GM12864 (cell line): Measurements from ENCODE around the gene CACNB2.

ENCODE experiments used
- DNase-seq: peaks from one replicate; pipeline ENCODE4 v3.0.0-alpha.2; 2011; ENCODE audit warnings: low read depth
- H3K4me3 ChIP-seq: 2 replicates; pipeline ENCODE4 v1.5.1; 2011; ENCODE audit warnings: mild to moderate bottlenecking, low read depth, low read length, control low read depth
- TF ChIP-seq, protein P1 (sequence below): IDR thresholded peaks from 2 replicates; pipeline ENCODE4 v1.5.1; 2011; ENCODE audit warnings: low read depth, mild to moderate bottlenecking, moderate library complexity, low read length, control low read depth, inconsistent platforms; ENCODE audit errors: missing control alignments

The CACNB2 gene

DNA sequence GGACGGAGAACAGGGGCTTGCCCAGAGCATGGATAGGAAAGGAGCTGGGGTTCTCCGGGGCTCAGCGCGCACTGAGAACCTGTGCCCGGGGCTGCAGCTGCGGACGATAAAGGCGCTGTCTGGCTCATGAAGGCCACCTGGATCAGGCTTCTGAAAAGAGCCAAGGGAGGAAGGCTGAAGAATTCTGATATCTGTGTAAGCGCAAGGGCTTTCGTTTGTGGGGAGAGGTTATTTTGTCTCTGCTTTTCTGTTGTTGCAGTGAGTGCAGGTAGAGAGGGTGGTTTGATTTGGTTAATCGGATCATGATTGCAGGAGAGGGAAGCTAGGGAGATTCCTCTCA, 260.7 kb downstream of the CACNB2 start:
- no peak for DNase-seq
- no peak overlapping the region for H3K4me3 ChIP-seq
- TF ChIP-seq, protein P1, sequence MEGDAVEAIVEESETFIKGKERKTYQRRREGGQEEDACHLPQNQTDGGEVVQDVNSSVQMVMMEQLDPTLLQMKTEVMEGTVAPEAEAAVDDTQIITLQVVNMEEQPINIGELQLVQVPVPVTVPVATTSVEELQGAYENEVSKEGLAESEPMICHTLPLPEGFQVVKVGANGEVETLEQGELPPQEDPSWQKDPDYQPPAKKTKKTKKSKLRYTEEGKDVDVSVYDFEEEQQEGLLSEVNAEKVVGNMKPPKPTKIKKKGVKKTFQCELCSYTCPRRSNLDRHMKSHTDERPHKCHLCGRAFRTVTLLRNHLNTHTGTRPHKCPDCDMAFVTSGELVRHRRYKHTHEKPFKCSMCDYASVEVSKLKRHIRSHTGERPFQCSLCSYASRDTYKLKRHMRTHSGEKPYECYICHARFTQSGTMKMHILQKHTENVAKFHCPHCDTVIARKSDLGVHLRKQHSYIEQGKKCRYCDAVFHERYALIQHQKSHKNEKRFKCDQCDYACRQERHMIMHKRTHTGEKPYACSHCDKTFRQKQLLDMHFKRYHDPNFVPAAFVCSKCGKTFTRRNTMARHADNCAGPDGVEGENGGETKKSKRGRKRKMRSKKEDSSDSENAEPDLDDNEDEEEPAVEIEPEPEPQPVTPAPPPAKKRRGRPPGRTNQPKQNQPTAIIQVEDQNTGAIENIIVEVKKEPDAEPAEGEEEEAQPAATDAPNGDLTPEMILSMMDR, result no peak

DNA sequence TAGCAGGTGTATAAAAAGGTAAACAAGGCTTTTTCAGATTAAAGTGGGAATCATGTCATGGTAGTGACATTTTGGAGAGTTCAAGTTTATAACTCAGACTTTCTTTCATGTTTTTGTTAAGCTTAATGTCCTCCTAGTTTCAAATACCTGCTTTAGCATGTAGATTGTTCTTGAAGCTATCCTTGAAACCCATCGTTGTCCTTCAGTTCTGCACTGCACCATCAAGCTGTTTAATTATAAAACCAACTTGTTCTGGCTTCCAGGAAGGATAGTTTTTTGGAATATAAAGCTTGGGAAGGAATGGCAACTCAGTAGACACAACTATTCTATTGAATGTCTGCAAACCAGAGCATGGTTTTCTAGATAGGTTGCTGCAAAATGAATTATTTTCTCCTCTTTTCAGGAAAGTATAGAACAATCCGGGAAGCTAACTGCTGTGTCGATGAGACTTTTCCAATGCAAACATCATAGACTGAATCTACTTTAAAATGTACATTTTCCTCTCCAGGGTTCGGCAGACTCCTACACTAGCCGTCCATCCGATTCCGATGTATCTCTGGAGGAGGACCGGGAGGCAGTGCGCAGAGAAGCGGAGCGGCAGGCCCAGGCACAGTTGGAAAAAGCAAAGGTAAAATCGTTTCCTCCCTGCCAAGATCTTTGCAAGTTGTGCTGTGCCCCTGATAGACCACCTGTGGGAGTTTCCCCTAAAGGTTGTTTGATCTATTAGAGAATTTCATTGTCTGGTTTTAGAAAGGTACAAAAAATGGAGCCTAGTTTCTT, 261.4 kb downstream of the CACNB2 start:
- DNase-seq, result no peak
- TF ChIP-seq, protein P1, result no peak
- H3K4me3 ChIP-seq, result no peak overlapping the region

DNA sequence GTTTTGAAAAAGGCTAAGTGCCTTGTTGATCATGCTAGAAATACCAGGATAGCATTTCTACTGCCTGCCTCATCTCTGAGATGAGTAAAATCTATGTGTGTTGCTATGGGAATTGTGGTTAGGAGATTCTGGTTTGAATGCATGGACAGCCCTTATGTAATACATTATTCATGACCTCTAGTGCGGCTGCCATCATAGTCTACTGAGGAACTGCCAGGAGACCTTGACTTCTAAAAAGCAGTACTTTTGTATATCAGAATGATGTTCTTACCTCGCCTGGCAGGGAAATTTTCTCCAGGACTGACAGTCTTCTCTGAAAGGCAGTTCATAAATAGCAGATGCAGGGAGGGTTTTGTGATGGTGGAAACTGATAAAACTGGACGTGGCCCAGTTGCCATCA, 262.6 kb downstream of the CACNB2 start:
- no peak overlapping the region for H3K4me3 ChIP-seq
- DNase-seq, result no peak
- TF ChIP-seq, protein P1, result no peak

DNA sequence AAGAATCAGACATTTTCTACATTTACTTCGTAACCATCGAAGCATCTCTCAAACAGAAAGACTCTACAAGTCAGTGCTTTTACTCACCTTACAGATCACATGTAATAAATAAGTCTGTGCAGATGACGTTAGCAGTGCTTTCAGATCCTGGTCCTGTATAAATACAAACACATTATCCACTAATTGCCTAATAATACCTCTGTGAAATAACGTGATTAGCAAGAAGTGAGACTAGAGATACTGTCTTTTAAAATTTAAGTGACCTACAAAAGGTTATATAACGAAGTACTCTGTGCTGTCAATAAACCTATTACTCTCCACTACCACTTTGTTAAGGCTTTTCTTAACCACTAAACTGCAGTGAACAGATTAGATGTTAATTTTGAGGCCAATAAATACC, 264.3 kb downstream of the CACNB2 start:
- TF ChIP-seq, protein P1, result no peak
- no peak overlapping the region for H3K4me3 ChIP-seq
- no peak for DNase-seq

DNA sequence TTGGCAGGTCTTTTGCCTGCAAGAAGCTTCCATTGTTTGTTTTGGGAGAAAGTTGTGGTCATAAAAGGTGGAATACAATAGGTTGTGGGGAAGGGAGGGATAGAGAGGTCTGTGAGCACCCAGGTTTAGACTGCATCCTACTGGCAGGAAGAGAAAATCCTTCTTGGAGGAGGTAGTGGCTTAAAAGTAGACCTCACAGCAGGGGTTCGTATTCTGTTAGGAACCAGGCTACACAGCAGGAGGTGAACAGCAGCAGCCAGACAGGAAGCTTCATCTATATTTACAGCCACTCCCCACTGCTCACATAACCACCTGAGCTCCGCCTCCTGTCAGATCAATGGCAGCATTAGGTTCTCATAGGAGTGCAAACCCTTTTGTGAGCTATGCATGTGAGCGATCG, 265.9 kb downstream of the CACNB2 start:
- DNase-seq, result no peak
- no peak overlapping the region for H3K4me3 ChIP-seq
- TF ChIP-seq, protein P1, result no peak

DNA sequence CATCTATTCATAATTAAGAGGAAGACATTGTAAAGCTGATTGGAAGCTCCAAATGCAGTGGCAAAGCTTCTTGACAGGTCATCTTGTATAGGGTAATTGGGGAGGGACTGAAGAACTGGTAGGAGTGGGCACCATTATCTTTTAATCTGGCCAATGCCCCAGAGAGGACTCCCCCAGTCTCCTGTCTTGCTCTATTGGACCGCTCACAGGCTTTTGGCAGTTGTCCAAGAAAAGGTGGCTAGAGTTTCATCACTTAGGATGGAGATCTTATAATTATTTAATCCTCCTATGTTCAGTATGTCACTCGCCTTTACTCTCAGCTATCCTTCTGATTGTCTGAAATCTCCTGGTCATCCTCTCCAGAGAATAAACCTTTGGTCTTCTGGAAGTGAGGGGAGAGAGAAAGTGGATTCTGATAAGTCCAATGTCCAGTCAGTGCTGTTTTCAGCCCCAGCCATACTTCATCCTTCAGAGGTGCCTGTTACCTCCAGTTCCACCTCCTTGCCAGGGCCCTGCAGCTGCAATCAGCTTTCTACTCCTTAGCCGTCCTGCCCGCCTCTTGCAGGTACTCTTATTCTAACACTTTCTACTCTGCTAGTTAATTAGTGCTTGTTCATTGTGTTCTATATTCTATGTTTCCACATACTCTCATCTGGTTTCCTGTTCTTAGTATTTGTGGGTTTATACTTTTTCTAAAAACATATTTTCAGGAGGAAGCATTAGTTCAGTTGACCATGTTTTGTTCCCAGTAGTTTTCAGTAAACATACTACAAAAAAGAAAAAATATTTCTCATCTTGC, 269.6 kb downstream of the CACNB2 start:
- DNase-seq, result no peak
- TF ChIP-seq, protein P1, result no peak
- no peak overlapping the region for H3K4me3 ChIP-seq

DNA sequence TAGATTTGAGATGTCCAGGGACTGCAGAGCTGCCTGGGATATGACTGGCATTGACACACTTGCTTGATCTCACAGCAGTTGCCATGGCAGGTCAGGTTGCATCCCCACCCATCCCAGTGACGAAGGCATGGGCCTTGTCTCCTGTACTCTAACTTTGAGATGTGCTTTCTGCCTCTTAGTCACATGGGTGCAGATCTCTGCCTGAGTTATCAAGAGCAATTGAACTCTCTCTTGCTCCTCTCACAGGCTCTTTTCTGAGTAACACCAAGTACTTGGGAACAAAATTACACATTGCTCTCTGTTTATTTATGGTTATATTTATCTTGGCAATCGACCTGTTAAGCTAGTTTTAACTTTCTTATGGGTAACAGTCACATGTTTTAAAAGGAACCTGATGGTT, 273.8 kb downstream of the CACNB2 start:
- TF ChIP-seq, protein P1, result no peak
- H3K4me3 ChIP-seq, result no peak overlapping the region
- DNase-seq, result no peak
